GM19468 (cell line): ENCODE data around the gene SPRYD3.
"Not testable (repeated sequence)": the region's sequence is repeated elsewhere in the genome, so short reads cannot be mapped to it uniquely, and the experiment has no call there.

Experiments
- ATAC-seq: cut with Tn5 transposase; IDR thresholded peaks from one replicate; pipeline ENCODE4 v1.9.1; 2021; ENCODE audit warnings: mild to moderate bottlenecking, moderate library complexity, moderate number of reproducible peaks; ENCODE audit not compliant: unreplicated experiment; ENCODE audit errors: extremely low read depth

The SPRYD3 gene

DNA sequence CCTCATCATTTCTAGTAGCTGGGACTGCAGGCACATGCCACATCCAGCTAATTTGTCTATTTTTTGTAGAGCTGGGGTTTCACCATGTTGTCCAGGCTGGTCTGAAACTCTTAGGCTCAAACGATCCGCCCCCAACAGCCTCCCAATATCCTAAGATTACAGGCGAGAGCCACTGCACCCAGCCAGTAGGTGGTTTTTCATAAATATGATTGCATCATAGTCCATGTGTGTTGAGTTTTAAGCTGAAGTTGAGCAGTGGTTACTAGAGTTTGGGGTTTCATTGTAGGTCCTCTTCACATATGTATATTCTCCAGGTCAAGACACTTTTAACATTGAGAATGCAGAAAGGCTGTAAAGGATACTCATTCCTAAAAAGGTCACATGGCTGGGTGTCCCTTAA is 42.4 kb downstream of the SPRYD3 start:
- ATAC-seq = no peak

DNA sequence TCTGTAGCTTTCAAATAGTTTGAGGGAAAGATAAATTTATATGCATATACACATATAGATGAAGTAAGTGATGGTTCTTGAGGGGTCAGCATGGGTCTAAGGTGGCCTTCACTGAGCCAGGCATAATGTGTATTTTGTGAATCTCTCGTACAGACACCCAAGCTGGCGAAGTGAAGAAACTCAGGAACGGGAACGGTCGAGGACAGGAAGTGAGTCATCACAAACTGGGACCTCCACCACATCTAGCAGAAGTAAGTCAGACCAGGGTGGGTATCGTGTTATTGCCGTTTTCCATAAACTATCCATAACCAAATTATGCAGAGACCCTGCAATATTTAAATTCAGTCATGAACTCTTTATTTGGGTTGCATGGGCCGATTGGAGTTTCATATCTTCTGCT is 44.7 kb downstream of the SPRYD3 start:
- ATAC-seq = no peak

DNA sequence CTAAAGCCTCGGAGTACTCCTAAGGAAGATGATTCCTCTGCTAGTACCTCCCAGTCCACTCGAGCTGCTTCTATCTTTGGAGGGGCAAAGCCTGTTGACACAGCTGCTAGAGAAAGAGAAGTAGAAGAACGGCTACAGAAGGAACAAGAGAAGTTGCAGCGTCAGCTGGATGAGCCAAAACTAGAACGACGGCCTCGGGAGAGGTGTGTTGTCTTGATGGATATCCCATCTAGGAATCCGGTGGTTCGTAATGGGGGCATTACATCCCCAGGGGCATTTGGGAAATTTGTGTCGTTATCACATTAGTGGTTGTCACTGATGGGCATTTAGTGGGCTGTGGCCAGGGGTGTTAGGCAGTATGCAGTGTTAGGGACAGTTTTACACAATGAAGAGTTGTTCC is 45.4 kb downstream of the SPRYD3 start:
- ATAC-seq = not testable (repeated sequence)

DNA sequence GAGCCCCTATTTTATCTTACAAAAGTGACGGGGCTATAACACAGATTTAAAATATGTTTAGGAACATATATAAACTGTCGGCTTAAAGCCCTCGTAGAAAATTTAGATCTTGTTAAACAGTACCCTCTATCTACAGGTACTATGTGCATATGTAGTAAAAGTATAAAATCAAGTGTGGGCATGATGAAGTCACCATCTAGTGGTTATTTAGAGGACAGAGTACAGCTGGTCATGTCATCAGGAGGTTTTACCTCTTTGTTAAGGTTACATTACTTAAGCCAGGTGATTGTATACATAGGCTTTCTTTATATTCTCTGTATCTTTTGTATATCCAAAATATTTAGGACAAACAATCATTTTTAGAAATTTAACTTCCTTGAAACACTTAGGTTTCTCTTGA is 47.6 kb downstream of the SPRYD3 start:
- no peak for ATAC-seq

DNA sequence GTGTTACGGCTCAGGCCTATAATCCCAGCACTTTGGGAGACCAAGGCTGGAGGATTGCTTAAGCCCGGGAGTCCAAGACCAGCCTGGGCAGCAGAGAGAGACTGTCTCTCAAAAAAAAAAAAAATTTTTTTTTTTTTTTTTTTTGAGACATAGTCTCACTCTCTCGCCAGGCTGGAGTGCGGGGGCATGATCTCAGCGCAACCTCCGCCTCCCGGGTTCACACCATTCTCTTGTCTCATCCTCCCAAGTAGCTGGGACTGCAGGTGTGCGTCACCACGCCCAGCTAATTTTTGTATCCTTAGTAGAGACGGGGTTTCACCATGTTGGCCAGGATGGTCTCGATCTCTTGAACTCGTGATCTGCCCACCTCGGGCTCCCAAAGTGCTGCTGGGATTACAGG is 52.2 kb downstream of the SPRYD3 start:
- not testable (repeated sequence) for ATAC-seq

DNA sequence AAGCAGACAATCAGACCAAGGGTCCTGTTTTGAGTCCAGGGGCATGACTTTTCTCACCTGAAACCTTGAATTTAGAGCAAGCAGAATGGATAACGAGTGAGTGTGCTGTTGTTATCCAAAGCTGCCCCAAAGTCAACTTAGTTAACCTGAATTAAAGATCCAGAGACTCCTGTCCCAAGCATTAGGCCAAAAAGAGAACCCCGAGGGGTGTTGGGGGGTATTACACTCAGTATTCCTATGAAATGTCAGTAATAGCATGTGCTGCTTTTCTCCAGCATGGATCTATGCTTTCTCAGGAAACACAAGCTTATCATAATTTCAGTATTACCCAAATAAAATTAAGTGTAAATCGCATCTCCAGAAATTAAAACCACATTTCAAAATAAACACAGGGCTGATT is 53.9 kb downstream of the SPRYD3 start:
- no peak for ATAC-seq

DNA sequence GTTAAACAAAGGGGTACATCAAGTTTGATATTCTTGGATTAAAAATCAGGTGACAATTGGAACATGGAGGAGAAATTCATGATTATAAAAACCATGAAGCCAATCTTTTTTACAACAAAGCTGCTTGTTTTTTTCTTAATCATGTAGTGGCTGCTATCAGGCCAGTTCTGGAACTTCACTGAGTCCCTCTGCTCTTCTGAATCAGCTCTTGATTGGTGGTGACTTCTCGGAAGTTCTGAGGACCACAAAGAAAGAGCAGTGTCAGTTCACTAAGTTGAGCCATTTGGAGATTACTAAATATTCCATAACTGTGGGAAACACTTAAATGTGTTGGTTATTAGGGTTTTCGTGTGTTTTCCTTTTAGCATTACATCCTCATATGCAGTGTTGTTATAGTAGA is 64.5 kb downstream of the SPRYD3 start:
- ATAC-seq = no peak
